Prostate gland (tissue), 2 donors: ENCODE data around the gene RXRA.

Source experiments
- CTCF ChIP-seq, 4 experiments: fragments of 200-600 bp in 2 of 4; fragments of 450-650 bp in 2 of 4; sonication (generic) in 2 of 4; IDR thresholded peaks; 1 replicate in 3 of 4; 2 replicates in 1 of 4; pipeline ENCODE4 v1.5.1; 2016 to 2019; ENCODE audit warnings: antibody characterized with exemption in 4 of 4, mild to moderate bottlenecking in 2 of 4, moderate library complexity in 2 of 4
- POLR2A ChIP-seq: fragments of 450-650 bp; IDR thresholded peaks from one replicate; pipeline ENCODE4 v1.6.1; 2016; ENCODE audit warnings: antibody characterized with exemption, mild to moderate bottlenecking
- POLR2AphosphoS5 ChIP-seq: sonication (generic); formaldehyde crosslinking; IDR thresholded peaks from one replicate; pipeline ENCODE4 v1.6.1; 2017; ENCODE audit warnings: antibody characterized with exemption

GRCh38 chr9:134283111-134283515, 43.1 kb upstream of the RXRA start:
- no peak for TF ChIP-seq CTCF (IDR thresholded peaks at IDR 0.05)
- peak; percentile 7 for TF ChIP-seq POLR2A
- TF ChIP-seq POLR2AphosphoS5, result peak; percentile 98
